Measurements from ENCODE around the gene PDIA5. TPM values are rescaled to one million over a fixed set of nuclear protein-coding genes. Genes with fewer than 3 reads are reported as not detected.

Gene PDIA5
- total and polyA plus RNA-seq, 4 donors: 9.5 to 16.9 (median 13.5) TPM

- no peak overlapping the region for H3K4me3 ChIP-seq (ENCODE audit: low read depth, low read length)
- H3K27me3 ChIP-seq (ENCODE audit: control insufficient read depth, insufficient read depth, low read length): no peaks in the 10 kb centered on the region
- no peaks in the 10 kb centered on the region for H3K9me3 ChIP-seq (ENCODE audit: control insufficient read depth, insufficient read depth, low read length)
- H3K4me1 ChIP-seq (ENCODE audit: control insufficient read depth, insufficient read depth, low read length): no peaks in the 10 kb centered on the region
- no peak overlapping the region for H3K27ac ChIP-seq (ENCODE audit: low read depth, low read length)
- DNase-seq (ENCODE audit: low read depth in 4 of 6, low spot score in 6 of 6): no peak
- H3K36me3 ChIP-seq (ENCODE audit: control insufficient read depth, insufficient read depth, low read length): no peaks in the 10 kb centered on the region
These were observed 28.1 kb upstream of the PDIA5 start for GRCh38 chr3:123038751-123039150.

- H3K36me3 ChIP-seq (ENCODE audit: control insufficient read depth, insufficient read depth, low read length): no peaks in the 10 kb centered on the region
- H3K27me3 ChIP-seq (ENCODE audit: control insufficient read depth, insufficient read depth, low read length): no peaks in the 10 kb centered on the region
- H3K4me3 ChIP-seq (ENCODE audit: low read depth, low read length): no peak overlapping the region
- no peaks in the 10 kb centered on the region for H3K4me1 ChIP-seq (ENCODE audit: control insufficient read depth, insufficient read depth, low read length)
- no peaks in the 10 kb centered on the region for H3K9me3 ChIP-seq (ENCODE audit: control insufficient read depth, insufficient read depth, low read length)
- 83% methylated on average over 2 of the region's 3 CpGs for WGBS (ENCODE audit: insufficient coverage)
- no peak overlapping the region for H3K27ac ChIP-seq (ENCODE audit: low read depth, low read length)
- no peak for DNase-seq (ENCODE audit: low read depth in 4 of 6, low spot score in 6 of 6)
These were observed 27.6 kb upstream of the PDIA5 start for GRCh38 chr3:123039178-123039577.

- WGBS (ENCODE audit: insufficient coverage): 39% methylated on average over 2 of the region's 6 CpGs
- H3K36me3 ChIP-seq (ENCODE audit: control insufficient read depth, insufficient read depth, low read length): no peaks in the 10 kb centered on the region
- H3K4me3 ChIP-seq (ENCODE audit: low read depth, low read length): no peak overlapping the region
- no peaks in the 10 kb centered on the region for H3K9me3 ChIP-seq (ENCODE audit: control insufficient read depth, insufficient read depth, low read length)
- DNase-seq (ENCODE audit: low read depth in 4 of 6, low spot score in 6 of 6): peak in 2 of 6 donors; percentile 59 to 76
- no peak overlapping the region for H3K27ac ChIP-seq (ENCODE audit: low read depth, low read length)
- H3K4me1 ChIP-seq (ENCODE audit: control insufficient read depth, insufficient read depth, low read length): no peaks in the 10 kb centered on the region
- H3K27me3 ChIP-seq (ENCODE audit: control insufficient read depth, insufficient read depth, low read length): no peaks in the 10 kb centered on the region
These were observed 24.4 kb upstream of the PDIA5 start for GRCh38 chr3:123042413-123042812.

- 45% methylated on average over 3 of the region's 5 CpGs for WGBS (ENCODE audit: insufficient coverage)
- H3K4me1 ChIP-seq (ENCODE audit: control insufficient read depth, insufficient read depth, low read length): no peaks in the 10 kb centered on the region
- H3K9me3 ChIP-seq (ENCODE audit: control insufficient read depth, insufficient read depth, low read length): no peaks in the 10 kb centered on the region
- no peak overlapping the region for H3K4me3 ChIP-seq (ENCODE audit: low read depth, low read length)
- DNase-seq (ENCODE audit: low read depth in 4 of 6, low spot score in 6 of 6): no peak
- H3K27me3 ChIP-seq (ENCODE audit: control insufficient read depth, insufficient read depth, low read length): no peaks in the 10 kb centered on the region
- H3K36me3 ChIP-seq (ENCODE audit: control insufficient read depth, insufficient read depth, low read length): no peaks in the 10 kb centered on the region
- H3K27ac ChIP-seq (ENCODE audit: low read depth, low read length): no peak overlapping the region
These were observed 21.7 kb upstream of the PDIA5 start for GRCh38 chr3:123044981-123045763.

- DNase-seq (ENCODE audit: low read depth in 4 of 6, low spot score in 6 of 6): peak in 1 of 6 donors; percentile 59
- Histone ChIP-seq H3K4me3 (ENCODE audit: low read depth, low read length) (no peak overlapping the region), H3K36me3 (ENCODE audit: control insufficient read depth, insufficient read depth, low read length) (no peaks in the 10 kb centered on the region), H3K9me3 (ENCODE audit: control insufficient read depth, insufficient read depth, low read length) (no peaks in the 10 kb centered on the region), H3K27ac (ENCODE audit: low read depth, low read length) (no peak overlapping the region), H3K4me1 (ENCODE audit: control insufficient read depth, insufficient read depth, low read length) (no peaks in the 10 kb centered on the region), H3K27me3 (ENCODE audit: control insufficient read depth, insufficient read depth, low read length) (no peaks in the 10 kb centered on the region)
- 49% methylated on average over 7 of the region's 10 CpGs for WGBS (ENCODE audit: insufficient coverage)
These were observed 20.4 kb upstream of the PDIA5 start for GRCh38 chr3:123046262-123047061.

GRCh38 chr3:123047062-123047319 lies 19.8 kb upstream of the PDIA5 start:
- H3K9me3 ChIP-seq (ENCODE audit: control insufficient read depth, insufficient read depth, low read length): no peaks in the 10 kb centered on the region
- no peak for DNase-seq (ENCODE audit: low read depth in 4 of 6, low spot score in 6 of 6)
- no peak overlapping the region for H3K27ac ChIP-seq (ENCODE audit: low read depth, low read length)
- H3K4me3 ChIP-seq (ENCODE audit: low read depth, low read length): no peak overlapping the region
- no peaks in the 10 kb centered on the region for H3K27me3 ChIP-seq (ENCODE audit: control insufficient read depth, insufficient read depth, low read length)
- WGBS (ENCODE audit: insufficient coverage): no CpG with 5 or more reads among the region's 3 CpGs
- no peaks in the 10 kb centered on the region for H3K36me3 ChIP-seq (ENCODE audit: control insufficient read depth, insufficient read depth, low read length)
- H3K4me1 ChIP-seq (ENCODE audit: control insufficient read depth, insufficient read depth, low read length): no peaks in the 10 kb centered on the region

- DNase-seq (ENCODE audit: low read depth in 4 of 6, low spot score in 6 of 6): no peak
- H3K36me3 ChIP-seq (ENCODE audit: control insufficient read depth, insufficient read depth, low read length): no peaks in the 10 kb centered on the region
- 84% methylated on average over 11 of the region's 13 CpGs for WGBS (ENCODE audit: insufficient coverage)
- H3K4me1 ChIP-seq (ENCODE audit: control insufficient read depth, insufficient read depth, low read length): no peaks in the 10 kb centered on the region
- no peak overlapping the region for H3K27ac ChIP-seq (ENCODE audit: low read depth, low read length)
- H3K9me3 ChIP-seq (ENCODE audit: control insufficient read depth, insufficient read depth, low read length): no peaks in the 10 kb centered on the region
- no peak overlapping the region for H3K4me3 ChIP-seq (ENCODE audit: low read depth, low read length)
- H3K27me3 ChIP-seq (ENCODE audit: control insufficient read depth, insufficient read depth, low read length): no peaks in the 10 kb centered on the region
These were observed 18.2 kb upstream of the PDIA5 start for GRCh38 chr3:123048480-123049237.

GRCh38 chr3:123050666-123051065 lies 16.2 kb upstream of the PDIA5 start:
- no peak overlapping the region for H3K27ac ChIP-seq (ENCODE audit: low read depth, low read length)

GRCh38 chr3:123053107-123053506 lies 13.7 kb upstream of the PDIA5 start:
- H3K27ac ChIP-seq (ENCODE audit: low read depth, low read length): no peak overlapping the region
- H3K27me3 ChIP-seq (ENCODE audit: control insufficient read depth, insufficient read depth, low read length): no peaks in the 10 kb centered on the region
- peaks cover 3% of the 10 kb centered on the region for H3K4me1 ChIP-seq (ENCODE audit: control insufficient read depth, insufficient read depth, low read length)
- no peak overlapping the region for H3K4me3 ChIP-seq (ENCODE audit: low read depth, low read length)
- DNase-seq (ENCODE audit: low read depth in 4 of 6, low spot score in 6 of 6): no peak
- H3K36me3 ChIP-seq (ENCODE audit: control insufficient read depth, insufficient read depth, low read length): no peaks in the 10 kb centered on the region
- 100% methylated on average over 1 of the region's 2 CpGs for WGBS (ENCODE audit: insufficient coverage)
- H3K9me3 ChIP-seq (ENCODE audit: control insufficient read depth, insufficient read depth, low read length): no peaks in the 10 kb centered on the region

More at GRCh38 chr3:123050666-123051065, 16.2 kb upstream of the PDIA5 start:
- H3K27me3 ChIP-seq (ENCODE audit: control insufficient read depth, insufficient read depth, low read length): no peaks in the 10 kb centered on the region
- H3K4me1 ChIP-seq (ENCODE audit: control insufficient read depth, insufficient read depth, low read length): peaks cover 3% of the 10 kb centered on the region
- H3K4me3 ChIP-seq (ENCODE audit: low read depth, low read length): no peak overlapping the region
- no peaks in the 10 kb centered on the region for H3K9me3 ChIP-seq (ENCODE audit: control insufficient read depth, insufficient read depth, low read length)
- no peak for DNase-seq (ENCODE audit: low read depth in 4 of 6, low spot score in 6 of 6)
- WGBS (ENCODE audit: insufficient coverage): 65% methylated on average over 2 of the region's 2 CpGs
- no peaks in the 10 kb centered on the region for H3K36me3 ChIP-seq (ENCODE audit: control insufficient read depth, insufficient read depth, low read length)

All from spinal cord (tissue), 10 donors.